C1 segment of cervical spinal cord (tissue), 14 donors: Measurements from ENCODE around the gene IFI6.
"Not testable (repeated sequence)": the region's sequence is repeated elsewhere in the genome, so short reads cannot be mapped to it uniquely, and the experiment has no call there.

Experiments
- DNase-seq, 14 donors: peaks; one replicate each; lab custom pipeline; 2025; lab: John Stamatoyannopoulos, UW

Gene IFI6

GRCh38 chr1:27650539-27651175 is 21.3 kb downstream of the IFI6 start:
- peak in 1 of 14 donors; percentile 33 for DNase-seq

DNA sequence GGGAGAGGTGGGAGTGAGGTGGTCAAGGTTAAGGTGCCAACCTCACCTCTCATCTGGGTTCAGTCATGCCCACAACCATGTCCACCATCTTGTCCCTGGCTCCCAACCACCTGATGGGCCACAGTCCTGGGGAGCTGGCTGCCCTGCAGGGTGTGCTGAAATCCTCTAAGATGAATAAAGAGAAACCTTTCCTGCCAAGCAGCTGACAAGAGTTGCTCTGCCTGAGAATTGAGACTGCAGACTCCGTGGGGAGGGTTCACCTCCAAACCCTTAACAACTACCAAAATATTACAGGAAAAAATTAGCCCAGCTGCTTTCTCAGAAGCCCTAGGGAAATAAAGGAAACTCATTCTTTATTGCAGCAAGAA is 21.8 kb downstream of the IFI6 start:
- no peak for DNase-seq

GRCh38 chr1:27649306-27649635 is 22.7 kb downstream of the IFI6 start:
- DNase-seq = no peak

- no peak for DNase-seq
Measured at GRCh38 chr1:27648602-27649305, 23.2 kb downstream of the IFI6 start.

- no peak for DNase-seq
Measured at GRCh38 chr1:27647328-27647727, 24.7 kb downstream of the IFI6 start.

- no peak for DNase-seq
Measured at GRCh38 chr1:27646676-27647075, 25.3 kb downstream of the IFI6 start.

DNA sequence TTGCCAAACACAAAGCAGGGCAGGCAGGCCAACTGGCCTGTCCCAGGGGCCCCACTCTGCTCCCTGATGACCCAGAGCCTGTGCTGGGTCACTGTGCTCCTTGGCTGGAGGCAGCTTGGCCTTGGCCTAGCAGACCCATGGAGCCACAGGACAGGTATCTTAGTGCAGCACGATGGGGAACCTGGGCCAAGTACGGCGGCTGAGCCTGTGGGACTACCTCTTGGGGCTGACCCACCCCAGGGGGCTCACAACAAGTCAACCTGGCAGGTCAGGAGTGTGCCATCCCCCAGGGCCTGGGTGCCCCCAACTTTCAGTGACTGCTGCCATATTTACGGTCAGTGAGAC is 26.9 kb downstream of the IFI6 start:
- DNase-seq = no peak

GRCh38 chr1:27644369-27645070 is 27.5 kb downstream of the IFI6 start:
- no peak for DNase-seq

DNA sequence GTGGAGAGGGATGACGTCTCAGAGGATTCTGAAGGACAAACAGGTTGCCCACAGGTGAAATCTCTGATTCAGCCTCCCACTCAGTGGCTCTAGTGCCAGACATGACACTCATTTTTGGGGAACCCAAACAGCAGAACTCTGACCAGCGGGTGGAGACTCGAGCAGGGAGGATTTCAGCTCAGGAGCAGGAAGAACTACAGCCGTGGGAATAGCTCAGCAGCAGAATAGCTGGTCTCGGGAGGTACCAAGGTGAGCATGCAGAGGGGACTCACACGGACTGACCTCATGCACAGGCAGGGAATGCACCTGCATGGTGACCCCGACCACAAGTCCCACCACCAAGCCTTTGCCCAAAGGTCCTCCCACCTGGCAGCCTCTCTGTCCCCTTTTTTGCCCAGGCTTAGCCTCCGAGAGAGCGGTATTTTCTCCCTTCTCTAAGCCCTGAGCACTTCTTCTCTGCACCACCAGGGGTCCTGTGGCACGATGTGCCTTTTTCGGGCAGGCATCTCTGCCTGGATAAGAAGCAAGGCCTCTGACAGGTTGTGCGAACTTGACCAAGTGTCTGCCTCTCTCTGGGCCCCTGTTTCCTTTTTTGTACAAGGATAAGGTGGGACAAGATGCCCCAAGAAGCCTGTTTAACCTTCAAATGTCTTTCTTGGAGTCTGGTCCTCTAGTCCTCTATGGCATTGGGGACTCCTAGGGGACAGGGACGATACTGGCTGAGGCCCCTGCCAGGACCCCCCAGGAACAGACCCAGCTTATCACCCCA is 28.2 kb downstream of the IFI6 start:
- no peak for DNase-seq

- DNase-seq = not testable (repeated sequence)
Measured at GRCh38 chr1:27640514-27640913, 31.5 kb downstream of the IFI6 start.

GRCh38 chr1:27638805-27639204 is 33.2 kb downstream of the IFI6 start:
- DNase-seq = no peak

- no peak for DNase-seq
Measured at GRCh38 chr1:27638047-27638734, 33.8 kb downstream of the IFI6 start.

GRCh38 chr1:27635396-27636142 is 36.4 kb downstream of the IFI6 start:
- no peak for DNase-seq

DNA sequence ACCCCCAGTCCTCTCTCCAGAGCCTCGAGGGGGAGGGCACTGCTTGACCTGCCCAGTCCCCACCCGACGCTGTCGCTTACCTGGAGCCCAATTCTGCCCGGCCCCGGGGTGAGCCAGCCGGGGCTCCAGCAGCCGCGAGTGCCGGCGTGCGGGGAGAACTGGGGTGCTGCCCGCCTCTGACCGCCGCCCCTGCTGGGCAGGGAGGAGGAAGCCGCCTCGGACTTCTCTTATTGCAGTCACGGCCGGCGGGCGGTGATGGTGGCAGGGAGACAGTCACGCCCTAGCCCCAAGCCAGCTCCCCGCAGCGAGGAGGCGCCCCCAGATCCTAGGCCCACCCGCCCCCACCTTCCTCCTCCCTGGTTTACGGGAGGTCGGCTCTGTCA is 37.0 kb downstream of the IFI6 start, which contains the start of gene FGR:
Gene FGR, minus strand, starts transcription at position 201 of the 383 bp plus-strand sequence. CDS start 11,269 bp downstream, outside the sequence.
- no peak for DNase-seq

GRCh38 chr1:27634177-27634984 is 37.6 kb downstream of the IFI6 start:
- DNase-seq = peak in 1 of 14 donors; percentile 24

GRCh38 chr1:27633640-27634176 is 38.3 kb downstream of the IFI6 start:
- no peak for DNase-seq

DNA sequence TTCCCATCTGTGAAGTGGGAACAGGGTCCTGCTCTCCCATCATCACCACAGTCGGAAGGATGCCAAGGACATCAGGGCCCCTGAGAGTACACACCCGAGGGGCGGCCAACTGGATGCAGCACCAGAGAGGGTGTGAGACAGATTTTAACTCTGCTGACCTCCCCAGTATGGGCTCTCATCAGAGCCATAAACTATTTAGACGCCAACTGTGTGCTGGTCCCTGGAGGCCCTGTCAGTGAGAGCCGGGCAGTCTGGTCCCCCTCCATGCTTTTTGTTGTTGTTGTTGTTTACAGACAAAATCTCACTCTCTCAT is 38.7 kb downstream of the IFI6 start:
- no peak for DNase-seq

DNA sequence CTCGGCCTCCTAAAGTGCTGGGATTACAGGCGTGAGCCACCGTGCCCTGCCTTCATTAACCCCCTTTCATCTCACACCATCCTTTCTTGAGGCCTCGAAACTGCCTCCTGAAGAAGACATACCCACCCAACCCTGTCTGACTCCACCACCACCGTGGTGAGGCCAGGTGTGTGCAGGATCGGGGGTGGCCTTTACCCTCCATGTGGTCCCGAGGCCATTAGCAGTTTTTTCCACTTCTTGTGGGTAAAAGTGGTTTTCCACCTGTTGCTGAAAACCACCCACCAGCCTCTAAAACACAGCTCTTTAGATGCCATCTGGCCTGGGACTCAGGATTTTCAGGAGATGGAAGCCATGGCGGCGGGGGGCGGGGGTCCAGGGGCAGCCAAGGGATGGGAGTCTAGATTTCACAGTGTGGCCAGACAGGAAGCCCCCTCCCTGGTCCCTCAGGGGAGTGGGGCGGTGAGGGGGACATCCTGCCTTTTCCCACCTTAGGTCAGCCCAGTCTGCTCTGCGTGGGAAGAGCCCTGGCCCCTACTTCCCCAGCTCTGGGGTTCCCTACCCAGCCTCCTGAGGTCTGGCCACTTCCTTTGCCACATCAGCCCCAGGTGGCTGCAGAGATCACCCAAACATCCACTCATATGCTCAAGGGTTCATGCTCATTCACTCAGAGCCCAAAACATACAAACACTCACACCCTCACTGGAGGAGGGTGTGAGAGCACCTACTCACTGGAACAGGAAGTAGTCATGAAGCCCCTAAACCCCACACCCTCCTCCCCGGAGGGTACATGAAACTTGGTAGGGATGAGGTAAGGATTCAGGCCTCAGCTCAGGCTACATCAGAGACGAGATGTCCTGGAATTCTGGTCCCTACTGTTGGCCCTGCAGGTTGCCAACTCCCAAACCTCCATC is 39.4 kb downstream of the IFI6 start:
- DNase-seq = no peak
